Fibroblast of skin of right quadriceps (primary cell): Measurements from ENCODE around the gene EDC3.
A peak's percentile ranks its signal among the peaks of the same experiment; 100 is the strongest.

Experiments
- DNase-seq: peaks from one replicate; pipeline ENCODE4 v3.0.0-alpha.2; 2013

EDC3 gene

GRCh38 chr15:74621936-74622335, 73.9 kb downstream of the EDC3 start:
- no peak for DNase-seq

DNA sequence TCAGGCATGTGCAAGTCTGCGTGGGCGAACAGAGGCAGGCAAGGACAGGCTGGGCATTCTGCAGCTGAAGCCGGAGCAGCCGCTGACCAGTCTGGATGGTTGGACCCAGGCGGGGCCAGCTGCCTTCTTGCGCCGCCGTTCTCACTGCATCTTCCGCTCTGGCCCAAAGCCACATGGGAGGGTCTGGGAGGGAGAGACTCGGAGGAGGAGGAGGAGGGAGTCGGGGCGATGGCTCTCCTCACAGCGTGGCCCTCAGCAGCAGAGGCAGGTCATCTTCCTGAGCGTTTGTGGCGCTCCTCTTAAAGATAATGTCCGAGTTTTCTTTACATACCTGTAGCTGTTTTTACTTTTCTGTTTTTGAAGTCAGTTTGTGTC, 74.3 kb downstream of the EDC3 start:
- no peak for DNase-seq

DNA sequence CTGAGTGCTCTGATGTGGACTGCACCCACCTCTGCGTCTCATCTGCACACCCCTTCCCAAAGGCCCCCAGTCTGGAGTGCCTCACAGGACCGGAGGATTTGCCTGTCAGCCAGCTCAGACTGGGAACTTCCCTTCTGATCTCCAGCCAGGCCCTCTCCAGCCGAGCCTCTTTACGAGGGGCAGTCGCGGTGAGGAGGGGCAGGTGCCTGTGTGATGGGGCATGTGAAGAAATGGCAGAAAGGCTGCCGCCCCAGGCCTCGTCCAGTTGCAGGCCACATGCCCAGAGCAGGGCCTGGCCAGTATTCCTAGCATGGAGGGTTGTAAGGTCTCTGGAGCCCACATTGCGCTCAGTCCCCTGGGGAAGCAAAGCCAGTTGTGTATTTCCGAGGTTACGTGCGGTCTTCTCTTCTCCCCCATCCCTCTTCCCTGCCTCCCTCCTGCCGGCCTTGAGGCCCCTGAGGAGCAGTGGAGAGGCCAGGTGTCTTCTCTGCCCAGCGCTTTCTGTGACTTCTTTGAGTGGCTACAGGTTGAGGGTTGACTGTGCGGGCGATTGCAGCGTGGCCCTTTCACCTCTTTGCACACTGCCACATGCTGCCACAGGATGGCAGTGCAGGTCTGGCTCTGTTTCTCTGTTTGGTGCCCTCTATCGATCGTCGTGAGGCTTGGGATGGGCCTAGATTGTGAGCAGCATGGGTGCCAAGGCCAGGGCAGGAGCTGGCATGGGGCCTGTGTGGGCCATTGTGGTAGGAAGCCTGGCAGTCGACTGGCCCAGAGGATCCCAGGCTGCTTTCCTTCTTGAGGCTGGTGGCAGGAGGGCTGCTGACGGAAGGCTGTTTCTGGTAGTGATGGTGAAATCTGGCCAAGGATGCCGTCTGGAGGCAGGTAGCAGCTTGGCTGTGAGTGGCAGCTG, 74.9 kb downstream of the EDC3 start:
- peak; percentile 66 for DNase-seq

DNA sequence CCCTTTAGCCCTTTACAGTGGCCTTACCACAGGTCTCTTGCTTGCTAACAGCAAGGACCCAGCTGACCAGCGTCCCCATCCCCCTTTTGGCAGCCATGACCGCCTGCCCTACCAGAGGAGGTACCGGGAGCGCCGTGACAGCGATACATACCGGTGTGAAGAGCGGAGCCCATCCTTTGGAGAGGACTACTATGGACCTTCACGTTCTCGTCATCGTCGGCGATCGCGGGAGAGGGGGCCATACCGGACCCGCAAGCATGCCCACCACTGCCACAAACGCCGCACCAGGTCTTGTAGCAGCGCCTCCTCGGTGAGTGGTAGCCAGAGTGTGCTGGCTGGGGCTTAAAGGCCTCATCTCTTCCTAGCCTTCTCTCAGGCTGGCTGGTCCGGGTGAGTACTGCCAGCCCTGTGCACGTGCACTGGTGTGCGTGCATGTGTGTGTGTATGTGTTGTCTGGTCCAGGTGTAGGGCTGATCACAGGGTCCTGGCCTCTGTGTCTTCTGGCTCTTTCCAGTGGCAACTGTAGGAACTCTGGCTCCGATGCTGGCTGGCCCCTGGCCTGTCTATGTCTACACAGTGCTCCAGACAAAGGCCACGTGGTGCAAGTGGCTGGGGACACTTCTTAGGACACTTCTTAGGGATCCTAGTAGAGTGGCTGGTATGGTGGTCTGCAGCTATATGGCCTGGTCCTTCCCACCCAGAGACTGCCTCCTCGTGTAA, 75.7 kb downstream of the EDC3 start:
- DNase-seq, result no peak

- DNase-seq, result no peak
Measured at GRCh38 chr15:74618841-74619596, 76.8 kb downstream of the EDC3 start.

- DNase-seq, result no peak
Measured at GRCh38 chr15:74616996-74617395, 78.8 kb downstream of the EDC3 start.

- DNase-seq, result peak; percentile 45
Measured at GRCh38 chr15:74616366-74616939, 79.4 kb downstream of the EDC3 start.

GRCh38 chr15:74615508-74616365, 80.1 kb downstream of the EDC3 start, which contains the start of gene CLK3:
Gene CLK3, plus strand, starts transcription at chr15:74615836. Its CDS starts 3,361 bp downstream, at chr15:74619197.
- DNase-seq, result peak; percentile 93

DNA sequence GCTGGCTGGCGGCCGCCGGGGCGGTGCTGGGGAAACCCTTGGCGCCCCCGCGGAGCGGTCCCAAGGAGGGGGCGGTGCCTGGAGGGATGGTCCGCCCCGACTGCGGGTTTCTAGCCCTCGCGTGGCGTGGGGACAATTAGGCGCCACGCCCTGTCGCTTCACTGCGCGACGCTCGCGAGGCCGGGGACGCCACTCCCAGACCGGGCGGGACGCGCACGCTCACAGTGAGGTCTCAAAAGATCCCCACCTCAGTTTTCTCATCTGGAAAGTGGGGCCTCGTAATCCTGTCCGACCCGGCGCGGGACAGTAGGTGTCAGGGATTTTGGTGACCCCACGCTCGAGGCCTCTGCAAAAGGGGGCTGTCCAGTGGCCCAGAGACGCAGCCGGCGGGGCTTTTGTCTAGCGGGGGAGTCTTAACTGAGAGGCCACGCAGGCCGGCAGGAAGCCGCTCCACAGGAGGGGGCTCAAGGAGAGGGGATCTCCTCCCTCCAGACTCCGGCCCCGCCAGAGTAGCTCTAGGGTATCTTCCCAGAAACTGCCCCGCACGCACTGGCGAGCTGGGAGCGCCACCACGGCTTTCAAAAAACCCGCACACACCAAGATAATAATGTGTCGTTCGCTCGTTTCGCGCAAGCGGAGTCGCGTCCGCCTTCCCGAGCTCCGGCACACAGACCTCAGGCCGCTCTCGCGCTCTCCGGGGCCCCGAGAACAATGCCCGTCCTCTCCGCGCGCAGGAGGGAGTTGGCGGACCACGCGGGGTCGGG, 80.9 kb downstream of the EDC3 start:
- peak; percentile 81 for DNase-seq

GRCh38 chr15:74613953-74614743, 81.7 kb downstream of the EDC3 start:
- DNase-seq, result no peak

DNA sequence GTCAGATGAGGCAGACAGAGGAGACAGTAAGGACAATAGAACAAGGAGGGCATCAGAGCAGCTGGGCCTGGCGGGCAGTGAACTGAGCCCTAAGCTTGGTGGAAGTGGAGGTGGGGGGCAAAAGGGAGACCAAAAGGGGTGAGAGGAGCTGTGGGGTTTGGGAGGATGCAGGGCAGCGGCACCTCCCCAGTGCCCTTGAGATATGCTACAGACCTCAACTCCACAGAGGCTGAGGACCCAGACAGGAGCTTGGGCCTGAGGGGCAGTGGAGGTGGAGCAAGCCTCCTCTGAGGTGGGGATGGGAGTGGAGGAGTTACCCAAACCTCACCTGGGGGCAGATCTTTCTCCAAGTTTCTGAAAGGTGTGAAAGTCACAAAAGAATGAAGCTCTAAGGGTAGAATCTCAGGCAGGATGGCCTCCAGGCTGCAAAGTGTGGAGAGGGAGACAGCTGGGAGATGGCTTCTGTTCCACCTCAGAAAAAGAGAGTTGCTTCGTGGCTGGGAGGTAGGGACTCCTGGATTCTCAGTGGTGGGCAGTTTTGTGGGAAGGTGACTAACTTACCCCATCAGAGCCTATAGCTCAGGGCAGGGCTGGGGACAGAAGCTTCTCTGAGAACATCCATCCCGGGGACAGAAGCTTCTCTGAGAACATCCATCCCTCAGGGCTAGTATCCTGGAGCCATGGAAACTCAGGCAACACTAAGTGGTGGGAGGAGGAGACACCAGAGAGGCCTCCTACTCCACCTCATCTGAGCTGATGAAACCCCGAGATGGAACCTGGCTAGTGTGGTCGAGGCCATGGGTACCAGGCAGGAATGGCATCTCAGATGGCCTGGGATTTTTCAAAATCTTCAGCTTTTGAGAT, 82.5 kb downstream of the EDC3 start:
- DNase-seq, result no peak

GRCh38 chr15:74612677-74613076, 83.1 kb downstream of the EDC3 start:
- DNase-seq, result no peak

DNA sequence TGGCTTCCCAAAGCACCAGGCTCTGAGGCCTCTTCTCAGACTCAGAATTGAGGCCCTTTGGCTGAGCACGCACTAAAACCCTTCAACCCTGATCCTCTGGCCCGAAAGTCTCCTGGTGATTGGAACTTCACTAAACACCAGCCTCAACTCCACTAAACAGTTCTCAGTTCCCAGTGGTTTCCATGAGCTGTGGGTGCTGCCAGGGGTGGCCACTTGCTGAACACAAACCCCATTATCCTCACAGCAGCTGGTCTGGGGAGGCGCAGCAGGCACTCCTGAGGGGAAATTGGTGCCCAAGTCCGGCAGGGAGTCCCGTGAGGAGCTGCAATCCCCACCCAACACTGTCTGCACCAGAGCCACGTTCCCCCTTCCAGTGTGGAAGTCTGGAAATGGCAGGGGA, 84.0 kb downstream of the EDC3 start:
- no peak for DNase-seq

- no peak for DNase-seq
Measured at GRCh38 chr15:74611341-74611740, 84.5 kb downstream of the EDC3 start.

DNA sequence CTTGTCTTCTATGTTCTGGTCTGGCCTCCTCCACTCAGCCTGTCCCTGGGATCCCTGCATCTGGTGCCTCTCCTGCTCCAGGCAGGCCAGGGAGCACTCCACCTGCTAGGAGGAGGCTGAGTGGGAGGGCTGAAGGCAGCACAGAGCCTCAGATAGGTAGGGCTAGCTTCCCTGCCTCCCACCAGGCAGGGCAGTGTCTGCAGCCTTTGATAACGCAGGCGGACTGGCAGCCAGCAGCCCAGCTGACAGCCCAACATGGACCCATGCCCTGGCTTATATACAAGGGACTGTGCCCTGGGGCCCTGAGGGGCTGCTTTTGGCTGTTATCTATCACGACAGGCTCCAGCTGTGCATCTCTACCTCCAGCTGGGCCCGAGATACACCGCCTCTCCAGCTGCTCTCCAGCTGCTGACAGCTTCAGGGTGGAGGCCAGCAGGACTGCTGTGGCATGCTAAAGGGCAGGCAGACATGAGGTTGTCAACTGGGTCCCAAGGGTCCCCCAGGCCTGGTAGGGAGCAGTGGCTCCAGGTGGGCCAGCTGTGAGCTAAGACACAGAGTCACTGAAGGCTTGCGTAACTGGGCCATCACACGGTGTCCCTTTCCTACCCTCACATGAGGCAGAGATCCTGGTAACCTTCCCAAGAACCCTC, 85.4 kb downstream of the EDC3 start:
- no peak for DNase-seq

DNA sequence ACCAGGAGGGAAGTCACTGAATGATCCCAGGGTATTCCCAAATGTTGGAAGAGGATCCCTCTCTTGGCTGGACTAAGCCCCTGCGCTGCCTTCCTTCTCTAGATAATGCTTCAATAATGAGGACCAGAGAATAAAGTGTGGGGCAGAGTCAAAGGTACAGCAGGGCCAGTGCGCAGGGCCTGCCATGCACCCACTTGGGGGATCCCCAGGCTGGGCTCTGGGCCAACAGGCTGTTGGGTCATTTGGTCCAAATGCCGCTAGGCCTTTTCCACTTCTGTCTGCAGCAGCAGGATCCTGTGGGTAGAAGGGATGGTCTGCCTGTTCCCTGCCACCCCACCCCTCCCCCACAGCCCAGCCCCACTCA, 85.9 kb downstream of the EDC3 start:
- no peak for DNase-seq

DNA sequence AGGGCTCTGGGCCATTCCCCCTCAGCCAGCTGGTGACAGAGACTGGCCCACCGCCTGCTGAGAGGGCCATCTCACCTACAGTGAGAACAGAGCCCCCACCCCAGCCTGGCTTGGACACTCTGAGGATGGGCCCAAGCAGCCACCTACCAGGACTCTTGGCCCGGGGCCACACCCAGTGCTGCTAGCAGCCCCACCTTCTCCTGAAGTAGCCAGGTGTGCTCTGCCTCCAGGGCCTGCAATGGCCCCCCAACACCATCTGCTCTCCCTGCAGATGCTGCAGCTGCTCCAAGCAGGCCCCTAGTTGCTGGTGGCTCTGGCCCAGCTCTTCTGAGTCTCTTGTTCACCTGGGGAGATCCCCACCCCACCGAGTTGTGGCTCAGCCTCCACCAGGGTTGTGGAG, 87.0 kb downstream of the EDC3 start:
- DNase-seq, result no peak

- DNase-seq, result no peak
Measured at GRCh38 chr15:74605795-74606150, 90.1 kb downstream of the EDC3 start.
